A549 (cell line): ENCODE data around the gene MUC5AC. TPM values are rescaled to one million over a fixed set of nuclear protein-coding genes. Genes with fewer than 3 reads are reported as not detected.

ENCODE experiments used
- BCL3 ChIP-seq: fragments of >200 bp; sonication (Bioruptor Twin); formaldehyde crosslinking; IDR thresholded peaks from 3 replicates; pipeline ENCODE4 v1.6.1; 2016
- BHLHE40 ChIP-seq: IDR thresholded peaks from 2 replicates; pipeline ENCODE4 v1.6.1; 2012; ENCODE audit warnings: low read depth, low read length, inconsistent platforms
- CHD2 ChIP-seq: fragments of 150-350 bp; IDR thresholded peaks from 2 replicates; pipeline ENCODE4 v1.6.1; 2014; ENCODE audit warnings: low read length; ENCODE audit not compliant: partially characterized antibody
- CHD4 ChIP-seq: fragments of 200-600 bp; sonication (generic); IDR thresholded peaks from 2 replicates; pipeline ENCODE4 v1.6.1; 2016; ENCODE audit warnings: antibody characterized with exemption, mild to moderate bottlenecking, borderline replicate concordance
- CTCF ChIP-seq: fragments of >200 bp; sonication (Bioruptor Twin); formaldehyde crosslinking; IDR thresholded peaks from 3 replicates; pipeline ENCODE4 v1.5.1; 2016
- EHF ChIP-seq: fragments of 250-450 bp; sonication (Bioruptor Pico); IDR thresholded peaks from 2 replicates; pipeline ENCODE4 v1.5.0; 2020; ENCODE audit warnings: mild to moderate bottlenecking
- EP300 ChIP-seq, 2 experiments: fragments of >200 bp; sonication (Bioruptor Twin); formaldehyde crosslinking; IDR thresholded peaks; 2 replicates in 1 of 2; 3 replicates in 1 of 2; pipeline ENCODE4 v1.6.1; 2016 to 2017
- ESRRA ChIP-seq: fragments of 150-350 bp; IDR thresholded peaks from 2 replicates; pipeline ENCODE4 v1.6.1; 2014; ENCODE audit warnings: mild to moderate bottlenecking, low read length, borderline replicate concordance
- FOSL2 ChIP-seq, 2 experiments: fragments of 450-650 bp in 1 of 2; fragments of >200 bp in 1 of 2; sonication (Bioruptor Twin) in 1 of 2; formaldehyde crosslinking; IDR thresholded peaks; 2 replicates each; pipeline versions ENCODE4 v1.5.0 to v1.6.1; 2016 to 2020; ENCODE audit warnings: mild to moderate bottlenecking in 1 of 2, moderate library complexity in 1 of 2
- FOXS1 ChIP-seq: fragments of 250-450 bp; sonication (Bioruptor Pico); IDR thresholded peaks from 2 replicates; pipeline ENCODE4 v1.5.0; 2020; ENCODE audit warnings: mild to moderate bottlenecking, moderate library complexity
- HDAC2 ChIP-seq: fragments of 200-600 bp; sonication (generic); IDR thresholded peaks from 2 replicates; pipeline ENCODE4 v1.6.1; 2016
- HEYL ChIP-seq: fragments of 250-450 bp; sonication (Bioruptor Pico); IDR thresholded peaks from 2 replicates; pipeline ENCODE4 v1.8.0; 2021; ENCODE audit warnings: mild to moderate bottlenecking, moderate library complexity
- HOXB13 ChIP-seq: fragments of 250-450 bp; sonication (Bioruptor Pico); IDR thresholded peaks from 2 replicates; pipeline ENCODE4 v1.5.0; 2020; ENCODE audit warnings: low read depth, mild to moderate bottlenecking, moderate library complexity
- KDM1A ChIP-seq: fragments of 200-600 bp; sonication (generic); IDR thresholded peaks from 2 replicates; pipeline ENCODE4 v1.6.1; 2016; ENCODE audit warnings: low read depth, mild to moderate bottlenecking
- KDM5A ChIP-seq: fragments of 200-600 bp; sonication (generic); IDR thresholded peaks from 2 replicates; pipeline ENCODE4 v1.6.1; 2016; ENCODE audit warnings: antibody characterized with exemption, mild to moderate bottlenecking
- MAZ ChIP-seq: fragments of 150-350 bp; IDR thresholded peaks from 2 replicates; pipeline ENCODE4 v1.6.1; 2014; ENCODE audit warnings: antibody characterized with exemption, low read depth, low read length, borderline replicate concordance
- MYC ChIP-seq: IDR thresholded peaks from 2 replicates; pipeline ENCODE4 v1.6.1; 2012; ENCODE audit warnings: mild to moderate bottlenecking, inconsistent platforms, low read length, improper control_type of control experiment, borderline replicate concordance
- NFE2L2 ChIP-seq: fragments of 150-350 bp; conservative IDR thresholded peaks from 2 replicates; pipeline ENCODE4 v1.6.1; 2014; ENCODE audit warnings: low read length
- NPAS2 ChIP-seq: fragments of 250-450 bp; sonication (Bioruptor Pico); IDR thresholded peaks from 2 replicates; pipeline ENCODE4 v1.8.0; 2022; ENCODE audit warnings: mild to moderate bottlenecking, moderate library complexity, borderline replicate concordance
- POLR2A ChIP-seq: IDR thresholded peaks from 2 replicates; pipeline ENCODE4 v1.6.1; 2012; ENCODE audit warnings: mild to moderate bottlenecking, low read length
- POLR2AphosphoS2 ChIP-seq: conservative IDR thresholded peaks from 2 replicates; pipeline ENCODE4 v1.6.1; 2012; ENCODE audit warnings: low read length, improper control_type of control experiment, inconsistent platforms
- RAD21 ChIP-seq, 2 experiments: fragments of >200 bp in 1 of 2; sonication (Bioruptor Twin) in 1 of 2; formaldehyde crosslinking in 1 of 2; IDR thresholded peaks in 1 of 2; conservative IDR thresholded peaks in 1 of 2; 2 replicates in 1 of 2; 3 replicates in 1 of 2; pipeline ENCODE4 v1.6.1; 2012 to 2018; ENCODE audit warnings: inconsistent platforms in 1 of 2
- RARB ChIP-seq: fragments of 250-450 bp; sonication (Bioruptor Pico); IDR thresholded peaks from 2 replicates; pipeline ENCODE4 v1.8.0; 2021; ENCODE audit warnings: mild to moderate bottlenecking, moderate library complexity
- RNF2 ChIP-seq: fragments of 200-600 bp; sonication (generic); IDR thresholded peaks from 2 replicates; pipeline ENCODE4 v1.6.1; 2016; ENCODE audit warnings: low read depth, mild to moderate bottlenecking, antibody characterized with exemption, moderate library complexity, borderline replicate concordance
- SREBF2 ChIP-seq: fragments of 450-650 bp; IDR thresholded peaks from 2 replicates; pipeline ENCODE4 v1.6.1; 2014; ENCODE audit warnings: mild to moderate bottlenecking, moderate library complexity
- TFCP2L1 ChIP-seq: fragments of 250-450 bp; sonication (Bioruptor Pico); IDR thresholded peaks from 2 replicates; pipeline ENCODE4 v1.5.0; 2021; ENCODE audit warnings: mild to moderate bottlenecking
- TP53 ChIP-seq: fragments of 250-450 bp; sonication (Bioruptor Pico); IDR thresholded peaks from 2 replicates; pipeline ENCODE4 v1.5.0; 2021; ENCODE audit warnings: mild to moderate bottlenecking, moderate library complexity
- ZFP36 ChIP-seq: fragments of 450-650 bp; IDR thresholded peaks from 2 replicates; pipeline ENCODE4 v1.6.1; 2014; ENCODE audit warnings: borderline replicate concordance; ENCODE audit not compliant: partially characterized antibody
- ZNF302 ChIP-seq: fragments of 250-450 bp; sonication (Bioruptor Pico); IDR thresholded peaks from 2 replicates; pipeline ENCODE4 v1.9.0; 2021; ENCODE audit warnings: inconsistent platforms, mild to moderate bottlenecking, moderate library complexity
- ZSCAN20 ChIP-seq: fragments of 250-450 bp; sonication (Bioruptor Pico); IDR thresholded peaks from 2 replicates; pipeline ENCODE4 v1.8.0; 2022; ENCODE audit warnings: mild to moderate bottlenecking, moderate library complexity
- polyA plus RNA-seq, 4 experiments: library from polyadenylated mRNA; depleted of rRNA in 3 of 4; stranded (reverse); fragments of >200 nt; fragmentation: RNase III in 1 of 4; extraction: RNeasy Plus Mini Kit Qiagen cat#74134 plus additional on column Dnase treatment in 1 of 4; gene quantifications; 2 replicates in 3 of 4; 3 replicates in 1 of 4; pipeline ENCODE4 v1.2.3, GENCODE V29; 2011 to 2017
- TF ChIP-seq, protein P1 (sequence below): fragments of 250-450 bp; sonication (Bioruptor Pico); IDR thresholded peaks from 2 replicates; pipeline ENCODE4 v1.5.0; 2020; ENCODE audit warnings: low read depth, mild to moderate bottlenecking, moderate library complexity
- TF ChIP-seq, protein P2 (sequence below): fragments of 450-650 bp; IDR thresholded peaks from 2 replicates; pipeline ENCODE4 v1.6.1; 2014; ENCODE audit warnings: antibody characterized with exemption
- TF ChIP-seq, protein P3 (sequence below): IDR thresholded peaks from 2 replicates; pipeline ENCODE4 v1.6.1; 2012; ENCODE audit warnings: low read depth, borderline replicate concordance
- TF ChIP-seq, protein P4 (sequence below): fragments of >200 bp; sonication (Bioruptor Twin); formaldehyde crosslinking; IDR thresholded peaks from 2 replicates; pipeline ENCODE4 v1.6.1; 2016
- TF ChIP-seq, protein P5 (sequence below): IDR thresholded peaks from 2 replicates; pipeline ENCODE4 v1.6.1; 2012

MUC5AC gene
- polyA plus RNA-seq, 2 of the 4 experiments (the other 2 are of a cell fraction): 0.18 to 7.4 TPM

DNA sequence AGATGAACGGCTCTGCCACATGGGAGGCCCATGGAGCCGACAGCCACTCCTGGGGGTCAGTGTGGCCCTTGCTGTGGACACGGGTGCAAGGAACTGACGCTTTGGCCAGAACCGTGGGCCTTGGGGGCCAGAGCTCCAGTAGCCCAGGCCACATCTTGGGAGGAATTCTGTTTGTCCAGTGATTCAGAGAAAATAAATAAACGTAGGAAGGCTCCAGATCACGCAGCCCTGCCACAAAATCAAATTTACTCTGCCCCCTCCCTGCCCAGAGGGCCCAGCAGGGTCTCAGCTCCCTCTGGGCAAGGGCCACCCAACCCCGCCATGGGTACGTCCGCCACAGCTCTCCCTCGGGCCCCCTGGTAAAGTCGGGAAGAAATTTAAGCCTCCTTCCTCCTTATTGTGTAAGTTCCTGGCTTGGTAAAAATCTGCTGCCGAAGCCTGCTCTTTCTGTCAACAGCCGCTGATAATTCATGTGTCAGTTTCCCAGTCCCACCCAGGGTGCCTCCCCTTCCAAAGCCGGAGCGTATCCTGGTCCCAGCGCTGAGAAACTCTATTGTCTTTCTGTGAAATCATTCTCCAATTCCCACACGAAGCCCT, 6.9 kb upstream of the MUC5AC start (continued):
- TF ChIP-seq SREBF2 (no peak), ESRRA (no peak), NPAS2 (CRISPR knock-in tag) (no peak), MAZ (no peak), TP53 (CRISPR knock-in tag) (no peak), HOXB13 (CRISPR knock-in tag) (no peak), BCL3 (peak; percentile 83; the same call in 2 of the 3 replicates), KDM1A (no peak), HDAC2 (no peak), BHLHE40 (no peak), POLR2A (no peak), FOXS1 (no peak), ZNF302 (CRISPR knock-in tag) (no peak), RAD21 (conservative IDR thresholded peaks at IDR 0.05 in 1 of 2, IDR thresholded peaks at IDR 0.05 in 1 of 2) (peak in 1 of 2 experiments; percentile 40; a peak in 3 of 5 replicates), RNF2 (no peak), CHD2 (no peak), KDM5A (no peak), ZSCAN20 (CRISPR knock-in tag) (no peak), NFE2L2 (no peak), HEYL (CRISPR knock-in tag) (no peak), EHF (CRISPR knock-in tag) (no peak; the same call in 1 of the 2 replicates), TFCP2L1 (CRISPR knock-in tag) (no peak), MYC (no peak; the same call in 1 of the 2 replicates), RARB (CRISPR knock-in tag) (no peak), CTCF (no peak), CHD4 (no peak), ZFP36 (no peak), FOSL2 (IDR thresholded peaks at IDR 0.05) (peak; percentile 83), FOSL2 (CRISPR knock-in tag; IDR thresholded peaks at IDR 0.05) (peak; percentile 90), POLR2AphosphoS2 (no peak), EP300 (IDR thresholded peaks at IDR 0.05) (peak; percentile 93 to 95; a peak in 4 of 5 replicates)
- TF ChIP-seq, protein P1, sequence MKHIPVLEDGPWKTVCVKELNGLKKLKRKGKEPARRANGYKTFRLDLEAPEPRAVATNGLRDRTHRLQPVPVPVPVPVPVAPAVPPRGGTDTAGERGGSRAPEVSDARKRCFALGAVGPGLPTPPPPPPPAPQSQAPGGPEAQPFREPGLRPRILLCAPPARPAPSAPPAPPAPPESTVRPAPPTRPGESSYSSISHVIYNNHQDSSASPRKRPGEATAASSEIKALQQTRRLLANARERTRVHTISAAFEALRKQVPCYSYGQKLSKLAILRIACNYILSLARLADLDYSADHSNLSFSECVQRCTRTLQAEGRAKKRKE (CRISPR knock-in tag): no peak; the same call in 1 of the 2 replicates
- TF ChIP-seq, protein P2, sequence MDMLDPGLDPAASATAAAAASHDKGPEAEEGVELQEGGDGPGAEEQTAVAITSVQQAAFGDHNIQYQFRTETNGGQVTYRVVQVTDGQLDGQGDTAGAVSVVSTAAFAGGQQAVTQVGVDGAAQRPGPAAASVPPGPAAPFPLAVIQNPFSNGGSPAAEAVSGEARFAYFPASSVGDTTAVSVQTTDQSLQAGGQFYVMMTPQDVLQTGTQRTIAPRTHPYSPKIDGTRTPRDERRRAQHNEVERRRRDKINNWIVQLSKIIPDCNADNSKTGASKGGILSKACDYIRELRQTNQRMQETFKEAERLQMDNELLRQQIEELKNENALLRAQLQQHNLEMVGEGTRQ: no peak
- TF ChIP-seq, protein P3, sequence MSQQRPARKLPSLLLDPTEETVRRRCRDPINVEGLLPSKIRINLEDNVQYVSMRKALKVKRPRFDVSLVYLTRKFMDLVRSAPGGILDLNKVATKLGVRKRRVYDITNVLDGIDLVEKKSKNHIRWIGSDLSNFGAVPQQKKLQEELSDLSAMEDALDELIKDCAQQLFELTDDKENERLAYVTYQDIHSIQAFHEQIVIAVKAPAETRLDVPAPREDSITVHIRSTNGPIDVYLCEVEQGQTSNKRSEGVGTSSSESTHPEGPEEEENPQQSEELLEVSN: peak; percentile 45; the same call in 1 of the 2 replicates
- TF ChIP-seq, protein P4, sequence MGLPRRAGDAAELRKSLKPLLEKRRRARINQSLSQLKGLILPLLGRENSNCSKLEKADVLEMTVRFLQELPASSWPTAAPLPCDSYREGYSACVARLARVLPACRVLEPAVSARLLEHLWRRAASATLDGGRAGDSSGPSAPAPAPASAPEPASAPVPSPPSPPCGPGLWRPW: no peak
- TF ChIP-seq, protein P5, sequence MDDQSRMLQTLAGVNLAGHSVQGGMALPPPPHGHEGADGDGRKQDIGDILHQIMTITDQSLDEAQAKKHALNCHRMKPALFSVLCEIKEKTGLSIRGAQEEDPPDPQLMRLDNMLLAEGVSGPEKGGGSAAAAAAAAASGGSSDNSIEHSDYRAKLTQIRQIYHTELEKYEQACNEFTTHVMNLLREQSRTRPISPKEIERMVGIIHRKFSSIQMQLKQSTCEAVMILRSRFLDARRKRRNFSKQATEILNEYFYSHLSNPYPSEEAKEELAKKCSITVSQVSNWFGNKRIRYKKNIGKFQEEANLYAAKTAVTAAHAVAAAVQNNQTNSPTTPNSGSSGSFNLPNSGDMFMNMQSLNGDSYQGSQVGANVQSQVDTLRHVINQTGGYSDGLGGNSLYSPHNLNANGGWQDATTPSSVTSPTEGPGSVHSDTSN: peak; percentile 77; the same call in 1 of the 2 replicates
